ENCODE measurements around the gene IL1F10.

The IL1F10 gene, protein sequence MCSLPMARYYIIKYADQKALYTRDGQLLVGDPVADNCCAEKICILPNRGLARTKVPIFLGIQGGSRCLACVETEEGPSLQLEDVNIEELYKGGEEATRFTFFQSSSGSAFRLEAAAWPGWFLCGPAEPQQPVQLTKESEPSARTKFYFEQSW

DNA sequence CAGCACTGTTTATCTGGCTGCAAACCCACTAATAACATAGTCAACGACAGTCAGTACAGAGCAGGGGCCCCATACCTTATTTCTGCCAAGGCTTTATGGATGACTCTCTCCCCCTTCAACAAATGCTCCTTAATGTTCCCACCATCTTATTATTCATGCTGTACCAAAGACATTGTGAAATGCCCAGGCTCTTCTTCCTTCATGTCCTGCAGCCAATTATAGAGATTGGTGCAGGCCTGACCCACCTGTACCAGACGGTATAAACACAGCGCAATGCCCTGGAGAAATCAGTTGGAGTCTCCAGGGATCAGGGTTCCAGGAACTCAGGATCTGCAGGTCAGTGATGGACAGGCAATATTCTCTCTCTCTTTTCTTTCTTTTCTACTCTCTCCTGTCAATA lies at the start of gene IL1F10:
IL1F10 (plus strand) TSS at position 290 of the 400 bp plus-strand sequence. CDS start 4,769 bp downstream, outside the sequence.
- no peak for DNase-seq

DNA sequence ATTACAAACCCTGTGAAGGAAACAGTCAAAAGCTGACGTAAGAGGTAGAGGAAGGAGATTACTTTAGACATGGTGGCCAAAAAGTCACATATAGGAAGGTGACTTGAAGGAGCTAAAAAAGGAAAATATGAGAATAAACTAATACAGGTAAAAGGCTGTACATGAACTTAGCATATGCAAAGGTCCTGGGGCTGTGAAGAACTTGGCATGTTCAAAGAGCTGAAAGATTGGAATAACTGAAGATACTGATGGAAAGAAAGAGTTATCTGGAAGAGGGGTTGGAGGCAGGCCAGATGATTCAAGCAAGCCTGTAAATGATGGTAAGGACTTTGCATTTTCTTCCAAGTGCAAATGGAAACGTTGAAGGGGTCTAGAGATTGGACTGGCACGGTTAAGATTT lies 49.3 kb upstream of the IL1F10 start:
- DNase-seq = no peak

DNA sequence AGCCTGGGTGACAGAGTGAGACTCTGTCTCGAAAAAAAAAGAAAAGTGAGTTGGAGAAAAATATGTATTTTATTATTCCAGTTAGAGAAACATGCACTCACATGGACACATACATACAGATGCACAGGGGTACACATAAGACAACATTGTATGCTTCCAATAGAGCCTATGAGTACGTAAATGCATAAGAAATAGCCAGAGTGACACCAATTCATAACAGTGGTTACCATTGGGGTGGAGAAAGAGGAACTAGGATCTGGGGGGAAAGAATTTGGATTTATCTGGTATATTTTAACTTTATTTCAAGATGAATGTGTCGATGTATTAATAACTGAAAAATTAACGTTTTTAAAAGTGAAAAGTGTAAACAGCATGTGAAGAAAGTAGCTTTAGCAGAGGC lies 46.5 kb upstream of the IL1F10 start:
- DNase-seq = no peak

GRCh38 chr2:113024764-113025163 lies 43.0 kb upstream of the IL1F10 start:
- DNase-seq = no peak

DNA sequence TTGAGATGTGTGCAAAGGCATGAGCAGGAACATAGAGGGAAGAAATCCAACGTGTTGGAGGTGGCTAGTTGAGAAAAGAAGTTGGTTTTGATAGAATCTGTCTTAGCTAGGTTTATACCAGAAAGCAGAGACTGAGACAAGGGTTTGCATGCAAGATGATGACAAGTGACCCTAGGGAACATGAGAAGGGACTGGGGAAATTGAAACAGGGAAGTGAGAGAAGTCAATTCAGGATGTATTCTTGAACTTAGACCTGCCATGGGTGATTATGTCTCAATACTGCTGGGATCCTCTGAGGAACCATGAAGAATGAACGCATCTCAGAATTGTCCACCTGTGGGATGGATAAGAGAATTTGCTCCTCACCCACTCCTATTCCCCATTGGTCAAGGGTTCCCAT lies 42.0 kb upstream of the IL1F10 start:
- DNase-seq = no peak

DNA sequence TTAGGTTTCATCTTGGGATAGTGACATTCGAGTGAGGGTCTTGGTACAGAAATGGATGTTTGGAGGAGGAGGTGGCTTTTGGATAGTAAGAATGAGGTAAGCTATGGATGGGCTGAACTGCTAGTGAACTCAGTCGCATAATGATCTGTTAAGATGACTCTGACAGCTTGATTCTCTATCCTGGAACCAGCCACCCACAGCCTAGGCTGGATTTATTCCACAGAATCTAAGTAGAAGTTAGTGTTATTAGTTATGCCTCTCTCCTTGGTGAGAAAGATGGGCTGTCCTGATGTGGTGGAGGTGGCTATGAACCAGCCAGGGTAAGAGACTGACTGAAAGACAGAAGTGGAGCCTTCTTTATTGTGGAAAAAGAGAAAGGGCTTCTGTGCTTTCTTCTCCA lies 40.1 kb upstream of the IL1F10 start:
- DNase-seq = no peak

- no peak for DNase-seq
These were observed 39.7 kb upstream of the IL1F10 start for GRCh38 chr2:113028112-113028511.

GRCh38 chr2:113032737-113033136 lies 35.0 kb upstream of the IL1F10 start:
- DNase-seq = no peak

GRCh38 chr2:113034016-113034415 lies 33.8 kb upstream of the IL1F10 start:
- DNase-seq = no peak

- no peak for DNase-seq
These were observed 31.0 kb upstream of the IL1F10 start for GRCh38 chr2:113036763-113037162.

DNA sequence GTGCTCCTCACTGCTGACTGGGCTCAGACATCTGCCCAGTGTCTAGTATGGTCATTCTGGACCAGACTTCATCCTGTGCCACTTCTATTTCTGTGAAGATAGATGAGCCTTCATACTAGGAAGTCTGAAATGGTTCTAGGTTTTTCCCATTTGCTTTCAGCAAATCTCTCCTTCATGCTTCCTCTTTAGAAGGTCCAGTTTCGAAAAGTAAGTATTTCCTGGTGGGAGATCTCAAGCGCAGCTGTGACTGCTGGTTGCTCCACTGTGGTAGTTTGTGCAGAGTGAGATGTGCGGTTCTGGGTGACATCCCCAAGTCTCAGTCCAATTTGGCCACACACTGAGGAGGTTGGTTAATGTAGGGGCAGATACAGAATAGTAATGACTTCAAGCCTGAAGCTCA lies 29.5 kb upstream of the IL1F10 start:
- DNase-seq = no peak

GRCh38 chr2:113039158-113039557 lies 28.6 kb upstream of the IL1F10 start:
- no peak for DNase-seq

DNA sequence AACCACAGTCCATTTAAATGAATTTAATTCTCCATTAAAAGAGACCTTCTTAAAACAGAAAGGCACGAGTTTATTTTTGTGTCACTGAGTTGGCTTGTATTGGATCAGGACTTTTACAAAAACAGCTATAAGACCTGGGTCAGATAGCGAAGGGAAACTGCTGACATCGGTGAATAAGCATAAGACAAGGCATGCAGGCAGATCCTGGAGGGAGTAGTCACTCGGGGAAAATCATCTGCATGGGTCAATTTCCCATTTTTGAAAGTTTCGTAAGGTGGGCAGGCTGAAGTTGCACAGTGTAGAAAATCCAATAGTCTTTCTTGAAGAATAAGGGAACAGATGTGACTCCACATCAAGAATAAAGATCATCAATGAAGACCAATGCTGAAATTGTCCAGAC lies 28.1 kb upstream of the IL1F10 start:
- DNase-seq = no peak

DNA sequence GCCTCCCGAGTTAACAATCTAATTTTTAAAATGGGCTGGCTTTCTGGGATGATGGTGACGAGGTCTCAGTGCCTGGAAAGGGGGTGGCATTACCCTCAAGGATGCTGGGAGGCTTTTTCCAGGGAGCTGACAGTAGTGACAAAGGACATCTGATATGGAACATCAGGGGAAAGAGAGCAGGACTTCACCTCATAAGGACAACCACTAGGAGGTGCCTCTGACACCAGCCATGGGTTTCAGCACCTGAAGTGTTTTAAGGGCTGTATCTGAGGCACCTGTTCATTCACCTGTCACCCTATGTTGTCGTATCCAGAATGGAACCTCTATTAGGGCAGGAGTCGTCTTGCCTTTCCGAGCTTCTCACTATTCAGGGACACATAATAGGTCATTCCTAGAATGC lies 25.9 kb upstream of the IL1F10 start:
- no peak for DNase-seq

GRCh38 chr2:113046465-113046864 lies 21.3 kb upstream of the IL1F10 start:
- DNase-seq = no peak

DNA sequence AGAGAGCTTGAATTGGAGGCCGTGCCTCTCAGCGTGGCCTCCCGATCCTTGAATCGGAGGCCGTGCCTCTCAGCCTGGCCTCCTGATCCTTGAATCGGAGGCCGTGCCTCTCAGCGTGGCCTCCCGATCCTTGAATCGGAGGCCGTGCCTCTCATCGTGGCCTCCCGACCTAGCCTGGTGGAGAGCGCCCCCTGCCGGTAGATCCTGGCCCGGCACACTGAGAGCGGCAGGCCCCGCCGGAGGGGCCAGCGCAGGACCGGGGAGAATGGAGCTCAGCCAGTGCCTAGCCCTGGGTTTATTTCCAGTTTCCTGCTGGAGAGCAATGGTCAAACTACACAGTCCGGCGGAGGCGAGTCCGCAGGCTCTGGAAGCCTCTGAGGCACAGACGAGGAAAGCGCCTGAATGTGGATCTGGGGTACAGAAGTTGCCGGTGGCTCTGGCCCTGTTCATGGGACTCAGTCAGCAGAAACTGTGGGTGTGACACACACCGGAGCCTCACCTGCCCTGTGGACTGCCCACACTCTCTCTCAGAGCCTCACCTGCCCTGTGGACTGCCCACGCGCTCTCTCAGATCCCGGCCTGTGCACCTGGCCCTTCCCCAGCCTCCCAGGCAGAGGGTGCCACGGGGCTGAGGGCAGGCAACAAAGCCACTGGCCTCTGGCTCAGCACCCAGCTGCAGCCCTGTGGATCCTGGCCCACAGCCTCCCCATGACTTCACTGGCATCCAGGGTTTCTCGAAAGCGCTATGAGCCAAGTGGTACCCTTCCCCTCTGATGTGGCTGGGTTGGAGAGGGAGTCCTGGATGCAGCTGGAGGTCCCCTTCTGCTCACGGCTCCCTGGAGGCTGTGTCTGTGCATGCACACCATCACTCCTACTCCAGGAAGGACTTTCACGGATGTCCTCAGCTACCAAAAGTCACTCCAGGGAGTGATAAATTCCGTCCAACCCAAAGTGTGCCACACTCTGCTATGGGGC lies 16.6 kb upstream of the IL1F10 start:
- DNase-seq = no peak

DNA sequence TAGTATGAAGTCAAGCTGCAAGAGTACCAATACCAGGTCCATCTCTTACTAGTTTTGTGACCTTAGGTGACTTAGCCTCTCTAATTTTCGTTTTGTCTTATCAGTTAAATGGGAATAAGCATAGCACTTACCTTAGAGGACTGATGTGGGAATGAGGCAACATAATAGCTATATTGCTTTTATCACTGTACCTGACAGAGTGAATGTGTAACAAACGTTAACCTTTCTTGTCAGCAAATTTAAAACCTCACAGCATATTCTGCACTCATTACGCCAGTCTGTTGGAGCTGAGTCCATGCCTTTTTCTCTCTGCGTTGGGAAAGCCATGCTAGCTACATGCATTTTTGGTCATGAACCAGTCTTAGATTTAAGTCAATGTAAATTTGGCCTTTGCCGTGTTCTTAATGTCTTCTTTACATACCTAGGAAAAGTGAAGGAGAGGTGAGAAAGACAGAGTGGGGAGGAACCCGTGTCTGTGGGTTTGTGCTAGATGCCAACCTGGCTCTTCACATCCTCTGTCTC lies 15.3 kb upstream of the IL1F10 start, which contains the start of gene IL36B:
IL36B (minus strand) TSS at position 472 of the 522 bp plus-strand sequence.
- DNase-seq = no peak

DNA sequence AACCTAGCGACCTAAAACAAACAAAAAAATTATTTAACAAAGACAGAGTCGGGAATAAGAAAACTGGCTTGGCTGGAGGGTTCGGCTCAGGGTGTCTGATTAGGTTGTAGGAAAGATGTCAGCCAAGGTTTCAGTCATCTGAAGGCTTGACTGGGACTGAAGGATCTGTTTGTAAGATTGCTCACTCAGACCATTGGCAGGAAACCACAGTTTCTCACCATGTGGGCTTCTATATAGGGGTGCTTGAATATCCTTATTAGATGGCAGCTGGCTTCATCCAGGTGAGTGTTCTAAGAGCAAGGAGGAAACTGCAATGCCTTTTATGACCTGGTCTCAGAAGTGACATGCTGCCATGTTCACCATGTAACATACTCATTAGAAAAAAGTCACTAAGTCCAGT lies 14.1 kb upstream of the IL1F10 start:
- no peak for DNase-seq

DNA sequence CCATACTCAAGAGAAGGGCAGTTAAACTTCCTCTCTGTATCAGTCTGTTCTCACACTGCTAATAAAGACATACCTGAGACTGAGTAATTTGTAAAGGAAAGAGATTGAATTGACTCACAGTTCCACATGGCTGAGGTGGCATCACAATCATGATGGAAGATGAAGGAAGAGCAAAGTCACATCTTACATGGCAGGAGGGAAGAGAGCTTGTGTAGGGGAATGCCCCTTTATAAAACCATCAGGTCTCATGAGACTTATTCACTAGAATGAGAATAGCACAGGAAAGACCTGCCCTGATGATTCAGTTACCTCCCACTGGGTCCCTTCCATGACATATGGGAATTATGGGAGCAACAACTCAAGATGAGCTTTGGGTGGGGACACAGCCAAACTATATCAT lies 13.7 kb upstream of the IL1F10 start:
- DNase-seq = no peak

DNA sequence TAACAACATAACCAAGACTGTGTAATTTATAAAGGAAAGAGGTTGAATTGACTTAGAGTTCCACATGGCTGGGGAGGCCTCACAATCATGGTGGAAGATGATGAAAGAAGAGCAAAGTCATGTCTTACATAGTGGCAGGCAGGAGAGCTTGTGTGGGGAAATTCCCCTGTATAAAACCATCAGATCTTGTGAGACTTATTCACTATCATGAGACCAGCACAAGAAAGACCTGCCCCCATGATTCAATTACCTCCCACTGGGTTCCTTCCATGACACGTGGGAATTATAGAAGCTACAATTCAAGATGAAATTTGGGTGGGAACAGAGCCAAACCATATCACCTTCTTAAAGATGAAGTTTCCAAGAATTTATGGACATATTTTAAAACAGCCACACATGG lies 11.2 kb upstream of the IL1F10 start:
- no peak for DNase-seq

GRCh38 chr2:113057117-113057516 lies 10.7 kb upstream of the IL1F10 start:
- no peak for DNase-seq

- no peak for DNase-seq
These were observed 9.3 kb upstream of the IL1F10 start for GRCh38 chr2:113058411-113058994.
